Measurements from ENCODE around the gene PAM16.

PAM16 gene

DNA sequence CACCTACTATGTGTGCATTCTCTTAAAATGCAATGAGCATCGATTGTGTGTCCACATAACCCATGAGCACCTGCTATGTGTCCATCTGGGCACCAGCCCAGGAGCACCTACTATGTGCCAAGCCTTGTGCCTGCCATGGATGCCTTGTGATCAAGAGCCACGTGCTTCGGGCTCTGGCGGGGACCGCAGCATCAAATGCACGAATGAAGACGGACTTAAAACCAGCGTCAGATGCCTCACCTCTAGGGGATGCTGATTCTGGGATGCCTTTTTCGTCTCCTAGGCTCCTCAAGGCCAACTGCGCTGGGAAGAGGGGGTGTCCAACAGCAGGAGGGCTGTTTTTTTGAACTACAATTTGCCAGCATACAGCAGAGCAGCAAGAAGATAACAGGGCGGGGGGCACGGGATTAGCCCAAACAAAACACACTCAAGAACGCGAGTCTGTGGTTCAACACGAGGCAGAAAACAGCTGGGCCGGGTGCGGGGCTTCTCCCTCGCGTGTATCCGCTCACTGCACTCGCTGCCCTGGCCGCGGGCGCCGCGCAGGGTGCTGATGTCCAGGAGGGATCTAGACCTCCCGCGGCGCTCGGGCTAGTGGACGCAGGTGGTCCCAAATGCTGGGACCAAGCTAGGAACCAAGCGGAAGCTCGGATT, 36.5 kb downstream of the PAM16 start:
- Histone ChIP-seq H3K27ac (ENCODE audit: low read depth, low read length) (peak overlapping the region; percentile 57), H3K27me3 (ENCODE audit: control insufficient read depth in 5 of 5, insufficient read depth in 4 of 5, low read length in 5 of 5) (peaks cover 3 to 20% (median 6%) of the 10 kb centered on the region in 5 donors), H3K9me3 (ENCODE audit: control insufficient read depth in 5 of 5, low read length in 5 of 5) (no peaks in the 10 kb centered on the region), H3K9ac (ENCODE audit: low read length in 5 of 5) (peak overlapping the region in 4 of 5 donors; percentile 1 to 74 (median 40)), H3K36me3 (ENCODE audit: control insufficient read depth in 5 of 5, insufficient read depth in 5 of 5, low read length in 5 of 5) (no peaks in the 10 kb centered on the region), H3K4me3 (ENCODE audit: low read depth in 1 of 5, low read length in 5 of 5) (peak overlapping the region in 4 of 5 donors; percentile 26 to 68 (median 60)), H3K4me1 (ENCODE audit: control insufficient read depth in 5 of 5, insufficient read depth in 5 of 5, low read length in 5 of 5) (peaks cover 2 to 49% (median 44%) of the 10 kb centered on the region in 5 donors)

DNA sequence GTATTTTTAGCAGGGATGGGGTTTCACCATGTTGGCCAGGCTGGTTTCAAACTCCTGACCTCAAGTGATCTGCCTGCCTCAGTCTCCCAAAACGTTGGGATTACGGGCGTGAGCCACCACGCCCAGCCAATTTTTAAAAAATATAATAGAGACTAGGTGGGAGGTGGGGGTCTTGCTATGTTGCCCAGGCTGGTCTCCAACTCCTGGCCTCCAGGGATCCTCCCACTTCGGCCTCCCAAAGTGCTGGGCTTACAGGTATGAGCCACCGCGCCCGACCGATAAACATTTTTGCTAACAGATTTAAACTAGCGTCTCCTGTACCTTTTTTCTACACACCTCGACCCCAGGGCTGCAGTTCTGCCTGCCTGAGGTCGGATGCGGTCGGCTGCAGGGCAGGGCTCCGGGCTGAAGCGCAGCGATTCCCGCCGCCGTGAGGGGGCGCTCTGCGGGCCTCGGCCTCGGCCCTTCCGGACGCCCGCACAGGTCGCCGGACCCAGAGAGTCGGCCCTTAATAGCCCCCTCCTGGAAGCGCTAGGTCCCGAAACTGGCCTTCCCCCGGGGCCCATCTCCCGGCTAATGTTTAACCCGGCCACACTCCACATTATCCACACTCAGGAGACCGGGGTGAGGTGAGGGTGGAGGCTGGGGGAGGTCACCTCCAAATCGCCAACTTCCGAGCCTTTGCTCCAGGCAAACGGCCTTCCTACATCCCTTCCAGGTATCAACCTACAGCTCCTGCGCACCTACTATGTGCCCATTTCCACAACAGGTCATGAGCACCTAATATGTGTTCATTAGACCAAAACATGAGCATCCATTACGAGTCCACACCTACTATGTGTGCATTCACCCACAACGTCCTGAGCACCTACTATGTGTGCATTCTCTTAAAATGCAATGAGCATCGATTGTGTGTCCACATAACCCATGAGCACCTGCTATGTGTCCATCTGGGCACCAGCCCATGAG, 37.3 kb downstream of the PAM16 start:
- Histone ChIP-seq H3K27me3 (ENCODE audit: control insufficient read depth in 5 of 5, insufficient read depth in 4 of 5, low read length in 5 of 5) (peaks cover 2 to 16% (median 6%) of the 10 kb centered on the region in 5 donors), H3K9me3 (ENCODE audit: control insufficient read depth in 5 of 5, low read length in 5 of 5) (no peaks in the 10 kb centered on the region), H3K4me3 (ENCODE audit: low read depth in 1 of 5, low read length in 5 of 5) (no peak overlapping the region), H3K9ac (ENCODE audit: low read length in 5 of 5) (no peak overlapping the region), H3K36me3 (ENCODE audit: control insufficient read depth in 5 of 5, insufficient read depth in 5 of 5, low read length in 5 of 5) (no peaks in the 10 kb centered on the region), H3K4me1 (ENCODE audit: control insufficient read depth in 5 of 5, insufficient read depth in 5 of 5, low read length in 5 of 5) (peaks cover 0 to 41% (median 37%) of the 10 kb centered on the region in 5 donors), H3K27ac (ENCODE audit: low read depth, low read length) (no peak overlapping the region)

DNA sequence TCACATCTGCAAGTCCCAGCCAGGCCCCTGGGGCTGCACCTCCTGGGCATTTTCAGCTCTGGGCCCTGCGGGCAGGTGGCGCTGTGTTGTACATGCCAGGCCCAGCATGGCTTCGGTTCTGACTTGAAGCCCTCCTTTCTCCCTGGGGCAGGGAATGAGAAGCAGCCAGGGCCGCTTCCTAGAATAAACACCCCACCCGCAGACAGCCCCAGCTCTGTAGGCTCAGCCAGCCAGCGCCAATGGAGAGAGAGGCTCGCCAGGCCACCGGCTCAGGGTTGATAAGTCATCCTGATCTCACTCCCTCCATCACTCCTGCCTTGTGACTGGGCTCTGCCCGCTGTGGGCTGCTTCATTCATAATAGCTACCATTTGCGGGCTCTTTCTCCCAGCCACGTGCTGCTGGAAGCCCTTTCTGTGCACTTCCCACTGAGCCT, 41.3 kb downstream of the PAM16 start:
- Histone ChIP-seq H3K27me3 (ENCODE audit: control insufficient read depth in 5 of 5, insufficient read depth in 4 of 5, low read length in 5 of 5) (peaks cover under 1 to 9% (median 6%) of the 10 kb centered on the region in 5 donors), H3K9ac (ENCODE audit: low read length in 5 of 5) (no peak overlapping the region), H3K4me3 (ENCODE audit: low read depth in 1 of 5, low read length in 5 of 5) (no peak overlapping the region), H3K36me3 (ENCODE audit: control insufficient read depth in 5 of 5, insufficient read depth in 5 of 5, low read length in 5 of 5) (no peaks in the 10 kb centered on the region), H3K9me3 (ENCODE audit: control insufficient read depth in 5 of 5, low read length in 5 of 5) (no peaks in the 10 kb centered on the region), H3K27ac (ENCODE audit: low read depth, low read length) (no peak overlapping the region), H3K4me1 (ENCODE audit: control insufficient read depth in 5 of 5, insufficient read depth in 5 of 5, low read length in 5 of 5) (peaks cover 3 to 26% (median 21%) of the 10 kb centered on the region in 5 donors)

DNA sequence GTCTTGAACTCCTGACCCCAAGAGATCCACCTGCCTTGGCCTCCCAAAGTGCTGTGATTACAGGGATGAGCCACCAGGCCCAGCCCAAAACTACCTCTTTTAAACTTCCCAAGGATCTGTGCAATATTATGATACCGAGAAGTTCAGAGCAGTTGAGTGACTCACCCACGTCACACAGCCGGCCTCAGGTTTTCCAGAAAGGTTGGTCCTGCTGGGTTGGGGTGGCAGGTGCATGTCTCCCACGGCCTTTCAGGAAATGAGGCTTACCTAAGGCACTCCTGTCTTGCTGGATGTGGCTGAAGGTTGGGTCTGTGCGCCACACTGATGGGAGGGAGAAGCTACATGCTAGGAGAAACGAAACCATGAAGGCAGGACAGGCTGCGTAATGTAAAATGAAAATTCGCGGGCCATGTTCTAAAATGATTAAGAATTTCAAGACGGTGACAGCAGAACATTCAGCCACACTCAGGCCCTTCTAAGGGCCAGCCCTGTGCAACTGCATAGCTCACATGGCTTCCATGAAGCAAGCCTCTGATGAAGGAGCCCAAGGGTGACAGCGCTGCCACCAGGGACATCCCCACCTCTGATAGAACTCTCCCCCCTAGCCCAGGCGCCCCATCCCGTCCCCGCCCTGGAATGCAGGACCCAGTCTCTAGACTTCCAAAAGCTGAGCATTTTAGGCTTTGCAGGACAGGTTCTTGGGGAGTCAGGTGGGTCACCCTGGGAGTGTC, 41.9 kb downstream of the PAM16 start:
- H3K4me1 ChIP-seq (ENCODE audit: control insufficient read depth in 5 of 5, insufficient read depth in 5 of 5, low read length in 5 of 5), result peaks cover 3 to 23% (median 16%) of the 10 kb centered on the region in 5 donors
- no peaks in the 10 kb centered on the region for H3K36me3 ChIP-seq (ENCODE audit: control insufficient read depth in 5 of 5, insufficient read depth in 5 of 5, low read length in 5 of 5)
- H3K9me3 ChIP-seq (ENCODE audit: control insufficient read depth in 5 of 5, low read length in 5 of 5), result no peaks in the 10 kb centered on the region
- H3K9ac ChIP-seq (ENCODE audit: low read length in 5 of 5), result no peak overlapping the region
- no peak overlapping the region for H3K4me3 ChIP-seq (ENCODE audit: low read depth in 1 of 5, low read length in 5 of 5)
- peaks cover 0 to 4% (median 3%) of the 10 kb centered on the region in 5 donors for H3K27me3 ChIP-seq (ENCODE audit: control insufficient read depth in 5 of 5, insufficient read depth in 4 of 5, low read length in 5 of 5)
- H3K27ac ChIP-seq (ENCODE audit: low read depth, low read length), result no peak overlapping the region

DNA sequence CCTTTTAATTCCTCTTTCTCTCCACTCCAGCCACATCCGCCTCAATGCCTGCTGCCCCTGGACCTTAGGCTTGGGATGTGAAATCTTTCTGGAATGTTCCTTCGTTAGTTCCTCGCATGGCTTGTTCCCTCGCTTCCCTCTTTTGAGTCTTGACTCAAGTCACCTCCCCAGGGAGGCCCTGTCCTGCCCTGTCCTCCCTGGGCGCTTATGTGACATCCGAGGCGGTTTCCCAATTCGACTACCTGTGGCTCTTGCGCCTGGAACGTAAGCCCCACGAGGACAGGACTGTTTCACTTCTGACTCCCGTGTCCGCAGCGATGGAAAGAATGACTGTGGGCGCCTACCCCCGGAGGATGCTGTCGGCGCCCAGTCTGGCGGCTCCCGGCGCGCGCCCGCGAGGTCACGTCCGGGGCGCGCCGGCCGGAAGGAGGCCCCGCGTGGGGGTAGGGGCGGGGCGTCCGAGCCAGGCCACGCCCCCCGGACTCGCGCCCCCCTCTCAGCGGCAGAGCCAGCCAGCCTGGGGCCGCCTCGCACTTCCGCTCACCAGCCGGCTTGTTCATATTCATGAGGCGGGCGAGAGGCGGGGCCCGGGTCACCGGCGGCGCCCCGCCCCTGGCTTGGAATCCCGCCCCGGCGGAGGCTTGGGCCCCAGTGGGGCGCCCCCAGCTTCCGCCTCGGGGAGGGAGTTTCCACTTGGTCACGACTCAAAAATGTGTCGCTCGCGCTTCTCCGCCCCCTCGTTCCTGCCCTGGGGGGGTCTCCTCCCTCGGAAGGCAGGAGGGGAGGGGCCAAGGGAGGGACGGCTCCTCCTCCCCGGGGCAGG, 43.7 kb downstream of the PAM16 start:
- Histone ChIP-seq H3K27me3 (ENCODE audit: control insufficient read depth in 5 of 5, insufficient read depth in 4 of 5, low read length in 5 of 5) (no peaks in the 10 kb centered on the region), H3K9ac (ENCODE audit: low read length in 5 of 5) (peak overlapping the region; percentile 21 to 70 (median 58)), H3K4me3 (ENCODE audit: low read depth in 1 of 5, low read length in 5 of 5) (peak overlapping the region; percentile 60 to 85 (median 77)), H3K27ac (ENCODE audit: low read depth, low read length) (peak overlapping the region; percentile 86), H3K4me1 (ENCODE audit: control insufficient read depth in 5 of 5, insufficient read depth in 5 of 5, low read length in 5 of 5) (peaks cover 3 to 17% (median 12%) of the 10 kb centered on the region in 5 donors), H3K36me3 (ENCODE audit: control insufficient read depth in 5 of 5, insufficient read depth in 5 of 5, low read length in 5 of 5) (no peaks in the 10 kb centered on the region), H3K9me3 (ENCODE audit: control insufficient read depth in 5 of 5, low read length in 5 of 5) (no peaks in the 10 kb centered on the region)

DNA sequence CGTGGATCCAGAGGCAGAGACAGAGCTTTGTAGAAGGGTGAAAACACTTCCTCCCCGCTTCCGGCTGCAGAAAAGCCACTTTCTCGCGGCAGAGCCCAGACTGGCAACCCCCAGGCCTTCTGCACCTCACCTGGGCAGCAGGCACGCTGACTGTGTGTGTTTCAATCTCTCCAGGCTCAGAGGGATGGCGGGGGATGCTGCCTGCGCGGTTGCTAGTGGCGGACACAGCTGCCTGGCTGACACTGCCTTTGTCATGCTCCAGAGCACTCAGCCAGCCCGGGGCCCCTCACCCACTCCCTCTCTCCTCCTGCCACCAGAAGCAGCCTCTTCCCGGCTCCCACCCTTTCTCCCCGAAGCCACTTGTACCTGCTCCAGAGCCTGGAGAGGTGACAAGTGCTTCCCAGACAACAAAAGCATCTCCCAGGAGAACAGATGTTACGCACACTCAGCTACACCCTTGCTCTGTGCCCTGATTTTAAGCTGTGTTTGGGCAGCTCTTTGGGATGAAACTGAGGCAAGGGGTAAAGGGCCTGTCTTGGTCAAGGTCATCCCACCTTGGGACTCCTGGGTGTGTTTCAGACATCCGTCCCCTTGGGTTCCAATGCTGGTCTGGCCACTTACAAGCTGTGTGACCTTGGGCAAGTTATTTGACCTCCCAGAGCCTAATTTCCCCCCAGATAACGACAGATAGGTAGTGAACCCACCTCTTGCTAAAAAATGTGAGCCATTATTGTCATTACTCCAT, 44.5 kb downstream of the PAM16 start:
- Histone ChIP-seq H3K4me3 (ENCODE audit: low read depth in 1 of 5, low read length in 5 of 5) (peak overlapping the region; percentile 60 to 85 (median 77)), H3K27me3 (ENCODE audit: control insufficient read depth in 5 of 5, insufficient read depth in 4 of 5, low read length in 5 of 5) (no peaks in the 10 kb centered on the region), H3K36me3 (ENCODE audit: control insufficient read depth in 5 of 5, insufficient read depth in 5 of 5, low read length in 5 of 5) (no peaks in the 10 kb centered on the region), H3K4me1 (ENCODE audit: control insufficient read depth in 5 of 5, insufficient read depth in 5 of 5, low read length in 5 of 5) (peaks cover 3 to 17% (median 12%) of the 10 kb centered on the region in 5 donors), H3K9me3 (ENCODE audit: control insufficient read depth in 5 of 5, low read length in 5 of 5) (no peaks in the 10 kb centered on the region), H3K27ac (ENCODE audit: low read depth, low read length) (peak overlapping the region; percentile 86), H3K9ac (ENCODE audit: low read length in 5 of 5) (peak overlapping the region in 4 of 5 donors; percentile 21 to 69 (median 52))

DNA sequence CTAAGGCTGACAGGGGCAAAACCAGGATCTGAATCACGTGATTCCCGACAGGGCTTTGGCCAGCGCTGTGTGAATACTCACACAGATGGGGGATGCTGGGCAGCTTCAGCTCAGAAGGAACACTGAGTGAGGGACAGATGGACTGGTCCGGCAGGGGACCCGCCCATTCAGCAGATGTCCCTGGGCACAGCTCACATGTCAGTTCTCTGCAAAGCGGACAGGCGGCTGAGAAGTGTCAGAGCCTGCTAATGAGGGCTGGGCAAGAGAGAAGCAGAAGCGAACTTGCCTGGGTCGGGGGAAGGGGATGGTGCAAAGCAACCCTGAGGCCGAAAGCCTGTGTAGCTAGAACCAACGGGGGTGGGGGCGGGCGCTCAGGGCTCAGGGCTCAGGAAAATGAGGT, 47.1 kb downstream of the PAM16 start:
- H3K27me3 ChIP-seq (ENCODE audit: control insufficient read depth in 5 of 5, insufficient read depth in 4 of 5, low read length in 5 of 5), result peaks cover 0 to 2% (median 0%) of the 10 kb centered on the region in 5 donors
- peaks cover 3 to 23% (median 17%) of the 10 kb centered on the region in 5 donors for H3K4me1 ChIP-seq (ENCODE audit: control insufficient read depth in 5 of 5, insufficient read depth in 5 of 5, low read length in 5 of 5)
- H3K36me3 ChIP-seq (ENCODE audit: control insufficient read depth in 5 of 5, insufficient read depth in 5 of 5, low read length in 5 of 5), result no peaks in the 10 kb centered on the region
- H3K9ac ChIP-seq (ENCODE audit: low read length in 5 of 5), result no peak overlapping the region
- H3K27ac ChIP-seq (ENCODE audit: low read depth, low read length), result no peak overlapping the region
- H3K9me3 ChIP-seq (ENCODE audit: control insufficient read depth in 5 of 5, low read length in 5 of 5), result no peaks in the 10 kb centered on the region
- no peak overlapping the region for H3K4me3 ChIP-seq (ENCODE audit: low read depth in 1 of 5, low read length in 5 of 5)

DNA sequence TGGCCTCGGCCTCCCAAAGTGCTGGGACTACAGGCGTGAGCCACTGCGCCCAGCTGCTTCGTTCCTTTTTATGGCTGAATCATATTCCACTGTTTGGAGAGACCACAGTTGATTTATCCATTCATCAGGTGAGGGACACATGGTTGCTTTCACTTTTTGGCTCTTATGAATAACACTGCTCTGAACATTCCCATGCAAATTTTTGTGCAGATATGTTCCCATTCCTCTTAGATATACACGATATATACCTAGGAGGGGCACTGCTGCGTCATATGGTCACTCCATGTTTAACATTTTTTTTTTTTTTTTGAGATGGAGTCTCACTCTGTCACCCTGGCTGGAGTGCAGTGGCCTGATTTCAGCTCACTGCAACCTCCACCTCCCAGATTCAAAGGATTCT, 49.2 kb downstream of the PAM16 start:
- Histone ChIP-seq H3K27ac (ENCODE audit: low read depth, low read length) (no peak overlapping the region), H3K9ac (ENCODE audit: low read length in 5 of 5) (no peak overlapping the region)

More for the DNA sequence above, 49.2 kb downstream of the PAM16 start:
- Histone ChIP-seq H3K36me3 (ENCODE audit: control insufficient read depth in 5 of 5, insufficient read depth in 5 of 5, low read length in 5 of 5) (no peaks in the 10 kb centered on the region), H3K9me3 (ENCODE audit: control insufficient read depth in 5 of 5, low read length in 5 of 5) (no peaks in the 10 kb centered on the region), H3K4me1 (ENCODE audit: control insufficient read depth in 5 of 5, insufficient read depth in 5 of 5, low read length in 5 of 5) (peaks cover 3 to 17% (median 15%) of the 10 kb centered on the region in 5 donors), H3K27me3 (ENCODE audit: control insufficient read depth in 5 of 5, insufficient read depth in 4 of 5, low read length in 5 of 5) (peaks cover 0 to 2% (median 0%) of the 10 kb centered on the region in 5 donors), H3K4me3 (ENCODE audit: low read depth in 1 of 5, low read length in 5 of 5) (no peak overlapping the region)

All from subcutaneous abdominal adipose tissue (tissue), 5 donors.